H9 (cell line): ENCODE data around the gene PARP12. TPM values are rescaled to one million over a fixed set of nuclear protein-coding genes. Genes with fewer than 3 reads are reported as not detected.

Experiments used
- DNase-seq: peaks from one replicate; pipeline ENCODE4 v3.0.0-alpha.2; 2017
- H2AFZ ChIP-seq: one replicate; pipeline ENCODE4 v1.6.1; 2013; ENCODE audit warnings: mild to moderate bottlenecking, low read length, control low read depth, moderate library complexity
- H2AK5ac ChIP-seq: 2 replicates; pipeline ENCODE4 v1.6.1; 2013; ENCODE audit warnings: low read length, control low read depth, mixed read lengths; ENCODE audit not compliant: insufficient read length
- H2BK120ac ChIP-seq: one replicate; pipeline ENCODE4 v1.6.1; 2013; ENCODE audit warnings: low read depth, mild to moderate bottlenecking, low read length, control low read depth, inconsistent platforms; ENCODE audit not compliant: poor library complexity, severe bottlenecking
- H2BK12ac ChIP-seq: 2 replicates; pipeline ENCODE4 v1.6.1; 2013; ENCODE audit warnings: low read length, control low read depth, mixed read lengths, low read depth; ENCODE audit not compliant: insufficient read length
- H2BK15ac ChIP-seq: 2 replicates; pipeline ENCODE4 v1.6.1; 2013; ENCODE audit warnings: low read depth, low read length, control low read depth
- H2BK20ac ChIP-seq: one replicate; pipeline ENCODE4 v1.6.1; 2013; ENCODE audit warnings: low read depth, mild to moderate bottlenecking, low read length, control low read depth, inconsistent platforms; ENCODE audit not compliant: poor library complexity, severe bottlenecking
- H2BK5ac ChIP-seq: 2 replicates; pipeline ENCODE4 v1.6.1; 2013; ENCODE audit warnings: low read length, control low read depth, mixed read lengths; ENCODE audit not compliant: insufficient read length
- H3K14ac ChIP-seq: 2 replicates; pipeline ENCODE4 v1.6.1; 2013; ENCODE audit warnings: low read length, control low read depth; ENCODE audit not compliant: insufficient read depth
- H3K18ac ChIP-seq: 2 replicates; pipeline ENCODE4 v1.6.1; 2013; ENCODE audit warnings: low read depth, mild to moderate bottlenecking, mixed read lengths, low read length, control low read depth; ENCODE audit not compliant: insufficient read length
- H3K23ac ChIP-seq: 2 replicates; pipeline ENCODE4 v1.6.1; 2013; ENCODE audit warnings: low read length, control low read depth, mixed read lengths, low read depth; ENCODE audit not compliant: insufficient read length
- H3K23me2 ChIP-seq: 2 replicates; pipeline ENCODE4 v1.6.1; 2013; ENCODE audit warnings: low read depth, mild to moderate bottlenecking, mixed read lengths, low read length, control low read depth; ENCODE audit not compliant: insufficient read length, poor library complexity, severe bottlenecking
- H3K27ac ChIP-seq: 2 replicates; pipeline ENCODE4 v1.5.1; 2013; ENCODE audit warnings: low read length, control low read depth, mixed read lengths, low read depth; ENCODE audit not compliant: insufficient read length
- H3K27me3 ChIP-seq: 2 replicates; pipeline ENCODE4 v1.6.1; 2013; ENCODE audit warnings: low read length, control low read depth, inconsistent platforms; ENCODE audit not compliant: insufficient read depth
- H3K4ac ChIP-seq: 2 replicates; pipeline ENCODE4 v1.6.1; 2013; ENCODE audit warnings: low read depth, mild to moderate bottlenecking, control low read depth, inconsistent platforms, low read length, moderate library complexity
- H3K4me1 ChIP-seq: 2 replicates; pipeline ENCODE4 v1.6.1; 2013; ENCODE audit warnings: low read length, control low read depth, inconsistent platforms; ENCODE audit not compliant: insufficient read depth
- H3K4me2 ChIP-seq: 2 replicates; pipeline ENCODE4 v1.6.1; 2013; ENCODE audit warnings: low read length, control low read depth, mixed read lengths; ENCODE audit not compliant: insufficient read length, insufficient read depth
- H3K56ac ChIP-seq: 2 replicates; pipeline ENCODE4 v1.6.1; 2013; ENCODE audit warnings: low read depth, mild to moderate bottlenecking, mixed read lengths, low read length, control low read depth; ENCODE audit not compliant: insufficient read length
- H3K79me1 ChIP-seq: 2 replicates; pipeline ENCODE4 v1.6.1; 2013; ENCODE audit warnings: low read depth, mild to moderate bottlenecking, moderate library complexity, low read length, control low read depth, inconsistent platforms; ENCODE audit not compliant: insufficient read depth, poor library complexity, severe bottlenecking
- H3K79me2 ChIP-seq: 2 replicates; pipeline ENCODE4 v1.6.1; 2013; ENCODE audit warnings: low read length, control low read depth, inconsistent platforms; ENCODE audit not compliant: insufficient read depth
- H3K9ac ChIP-seq: 2 replicates; pipeline ENCODE4 v1.6.1; 2013; ENCODE audit warnings: low read length, control low read depth, mixed read lengths; ENCODE audit not compliant: insufficient read length; ENCODE audit errors: extremely low read depth
- H3K9me3 ChIP-seq: one replicate; pipeline ENCODE4 v1.6.1; 2013; ENCODE audit warnings: low read depth, low read length, inconsistent platforms; ENCODE audit not compliant: control insufficient read depth
- H3T11ph ChIP-seq: one replicate; pipeline ENCODE4 v1.6.1; 2013; ENCODE audit warnings: mild to moderate bottlenecking, low read length, control low read depth, inconsistent platforms
- H4K20me1 ChIP-seq: one replicate; pipeline ENCODE4 v1.6.1; 2013; ENCODE audit not compliant: control insufficient read depth, insufficient read length, insufficient read depth
- H4K5ac ChIP-seq: 2 replicates; pipeline ENCODE4 v1.6.1; 2013; ENCODE audit warnings: low read depth, mild to moderate bottlenecking, mixed read lengths, low read length, control low read depth; ENCODE audit not compliant: insufficient read length
- H4K8ac ChIP-seq: replicated peaks from 2 replicates; pipeline ENCODE4 v1.6.1; 2013; ENCODE audit warnings: low read length, control low read depth, mixed read lengths, low read depth; ENCODE audit not compliant: insufficient read length
- H4K91ac ChIP-seq: 2 replicates; pipeline ENCODE4 v1.6.1; 2013; ENCODE audit warnings: low read depth, mild to moderate bottlenecking, moderate library complexity, mixed read lengths, low read length, control low read depth; ENCODE audit not compliant: insufficient read length
- H3K27ac Mint-ChIP-seq, 3 experiments: 2 replicates in 2 of 3; 3 replicates in 1 of 3; pipeline ENCODE4 v1.8.0; 2020 to 2021; ENCODE audit warnings: mixed read lengths in 3 of 3, mild to moderate bottlenecking in 1 of 3, moderate library complexity in 1 of 3
- H3K27me3 Mint-ChIP-seq: 2 replicates; pipeline ENCODE4 v1.8.0; 2021; ENCODE audit warnings: low read depth, mild to moderate bottlenecking, moderate library complexity, mixed read lengths
- H3K36me3 Mint-ChIP-seq, 3 experiments: 2 replicates in 2 of 3; 3 replicates in 1 of 3; pipeline ENCODE4 v1.8.0; 2020 to 2021; ENCODE audit warnings: low read depth in 3 of 3, mixed read lengths in 3 of 3; ENCODE audit not compliant: insufficient read depth in 1 of 3
- H3K4me1 Mint-ChIP-seq, 2 experiments: 2 replicates each; pipeline ENCODE4 v1.8.0; 2020; ENCODE audit warnings: mixed read lengths in 2 of 2
- H3K4me3 Mint-ChIP-seq, 2 experiments: 2 replicates in 1 of 2; 3 replicates in 1 of 2; pipeline ENCODE4 v1.8.0; 2020 to 2021; ENCODE audit warnings: mild to moderate bottlenecking in 2 of 2, mixed read lengths in 2 of 2, moderate library complexity in 1 of 2
- H3K9me3 Mint-ChIP-seq, 2 experiments: 2 replicates in 1 of 2; 3 replicates in 1 of 2; pipeline ENCODE4 v1.8.0; 2020; ENCODE audit warnings: mild to moderate bottlenecking in 2 of 2, mixed read lengths in 2 of 2, moderate library complexity in 1 of 2
- WGBS: extraction: QIAGEN DNeasy Blood & Tissue Kit; methylation state at CpG from one replicate; pipeline ENCODE4 v1.1.7; 2013; ENCODE audit warnings: missing lambda C conversion rate, low lambda C conversion rate, mixed read lengths; ENCODE audit not compliant: insufficient read length; ENCODE audit errors: extremely low coverage; 5-methylcytosine and 5-hydroxymethylcytosine counted together
- total RNA-seq: library from RNA; stranded (reverse); gene quantifications from 2 replicates; pipeline ENCODE4 v1.2.1, GENCODE V29; 2021
- TF ChIP-seq, protein P1 (sequence below): fragments of 200-600 bp; sonication (generic); conservative IDR thresholded peaks from 3 replicates; pipeline ENCODE4 v1.8.0; 2021; ENCODE audit warnings: antibody characterized with exemption, mild to moderate bottlenecking

Gene PARP12
- total RNA-seq, 1 experiment from 2014 or later = 11.8 TPM

DNA sequence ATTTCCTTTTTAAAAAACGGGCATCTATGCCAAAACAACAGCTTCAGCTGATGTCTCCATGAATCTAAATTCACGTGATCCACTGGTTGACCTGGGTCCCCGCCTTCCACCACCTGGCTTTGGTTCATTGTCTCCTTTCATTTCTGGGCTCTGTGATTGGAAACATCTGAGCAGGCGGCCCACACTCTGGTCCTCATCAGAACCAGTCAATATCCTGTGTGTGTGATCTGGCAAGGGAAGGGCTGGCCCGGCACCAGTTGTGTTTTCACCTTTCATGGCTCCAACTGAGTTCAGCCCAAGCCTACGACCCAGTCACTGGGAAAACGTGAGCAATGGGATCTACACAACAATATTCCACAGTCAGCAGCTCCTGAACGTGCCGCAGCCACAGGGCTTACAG, 46.2 kb downstream of the PARP12 start:
- Histone ChIP-seq H3K27ac (no peak overlapping the region), H3K9ac (no peak overlapping the region), H3K23ac (no peak overlapping the region), H3K79me2 (no peaks in the 10 kb centered on the region), H3K9me3 (no peaks in the 10 kb centered on the region), H3K56ac (no peak overlapping the region), H3K4ac (no peak overlapping the region), H2BK15ac (no peak overlapping the region), H3K23me2 (no peaks in the 10 kb centered on the region), H3K79me1 (no peaks in the 10 kb centered on the region), H4K5ac (no peak overlapping the region), H2BK5ac (no peak overlapping the region), H3K18ac (no peak overlapping the region), H3K4me2 (no peak overlapping the region), H2BK20ac (no peak overlapping the region), H2AFZ (no peak overlapping the region), H4K91ac (no peak overlapping the region), H3K14ac (no peak overlapping the region), H4K20me1 (no peaks in the 10 kb centered on the region), H3K4me1 (no peaks in the 10 kb centered on the region), H2BK120ac (no peak overlapping the region), H2AK5ac (no peak overlapping the region), H3K27me3 (no peaks in the 10 kb centered on the region), H4K8ac (no peak overlapping the region), H2BK12ac (no peak overlapping the region), H3T11ph (no peak overlapping the region)
- DNase-seq = no peak
- no CpG with 5 or more reads among the region's 9 CpGs for WGBS
- Mint-ChIP-seq H3K9me3 (no peaks in the 10 kb centered on the region), H3K4me3 (no peak overlapping the region), H3K27me3 (peaks cover 4% of the 10 kb centered on the region; the same call in 1 of the 2 replicates), H3K27ac (no peak overlapping the region), H3K4me1 (peaks cover 5% of the 10 kb centered on the region in 2 experiments), H3K36me3 (no peaks in the 10 kb centered on the region)
- TF ChIP-seq, protein P1, sequence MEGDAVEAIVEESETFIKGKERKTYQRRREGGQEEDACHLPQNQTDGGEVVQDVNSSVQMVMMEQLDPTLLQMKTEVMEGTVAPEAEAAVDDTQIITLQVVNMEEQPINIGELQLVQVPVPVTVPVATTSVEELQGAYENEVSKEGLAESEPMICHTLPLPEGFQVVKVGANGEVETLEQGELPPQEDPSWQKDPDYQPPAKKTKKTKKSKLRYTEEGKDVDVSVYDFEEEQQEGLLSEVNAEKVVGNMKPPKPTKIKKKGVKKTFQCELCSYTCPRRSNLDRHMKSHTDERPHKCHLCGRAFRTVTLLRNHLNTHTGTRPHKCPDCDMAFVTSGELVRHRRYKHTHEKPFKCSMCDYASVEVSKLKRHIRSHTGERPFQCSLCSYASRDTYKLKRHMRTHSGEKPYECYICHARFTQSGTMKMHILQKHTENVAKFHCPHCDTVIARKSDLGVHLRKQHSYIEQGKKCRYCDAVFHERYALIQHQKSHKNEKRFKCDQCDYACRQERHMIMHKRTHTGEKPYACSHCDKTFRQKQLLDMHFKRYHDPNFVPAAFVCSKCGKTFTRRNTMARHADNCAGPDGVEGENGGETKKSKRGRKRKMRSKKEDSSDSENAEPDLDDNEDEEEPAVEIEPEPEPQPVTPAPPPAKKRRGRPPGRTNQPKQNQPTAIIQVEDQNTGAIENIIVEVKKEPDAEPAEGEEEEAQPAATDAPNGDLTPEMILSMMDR = no peak
